HEK293T (cell line): ENCODE measurements around the gene ABHD14A.
"Not testable (repeated sequence)": the region's sequence is repeated elsewhere in the genome, so short reads cannot be mapped to it uniquely, and the experiment has no call there.

Experiments used
- CTCF ChIA-PET: fragments of 350-600 bp; formaldehyde crosslinking; extraction: SDS; loops from one replicate; lab custom pipeline; 2021; ENCODE audit warnings: antibody characterized with exemption, inconsistent platforms; lab: Yijun Ruan, JAX
- POLR2A ChIA-PET: fragments of 350-600 bp; formaldehyde crosslinking; extraction: SDS; loops from one replicate; lab custom pipeline; 2020; ENCODE audit warnings: antibody characterized with exemption, inconsistent platforms; lab: Yijun Ruan, JAX
- DNase-seq: peaks from one replicate; pipeline ENCODE4 v3.0.0; 2012; ENCODE audit warnings: mixed read lengths; ENCODE audit errors: extremely low spot score
- ARNT ChIP-seq: fragments of 450-650 bp; IDR thresholded peaks from 2 replicates; pipeline ENCODE4 v1.6.1; 2017; ENCODE audit warnings: mild to moderate bottlenecking
- BHLHE40 ChIP-seq: fragments of 450-650 bp; IDR thresholded peaks from 2 replicates; pipeline ENCODE4 v1.6.1; 2016; ENCODE audit warnings: mild to moderate bottlenecking, moderate library complexity, borderline replicate concordance
- CTBP1 ChIP-seq: fragments of 450-650 bp; IDR thresholded peaks from 2 replicates; pipeline ENCODE4 v1.6.1; 2016; ENCODE audit warnings: borderline replicate concordance
- ELF4 ChIP-seq: fragments of 450-650 bp; IDR thresholded peaks from 2 replicates; pipeline ENCODE4 v1.6.1; 2017; ENCODE audit warnings: antibody characterized with exemption
- FOXA1 ChIP-seq: fragments of 450-650 bp; IDR thresholded peaks from 2 replicates; pipeline ENCODE4 v1.6.1; 2016; ENCODE audit warnings: mild to moderate bottlenecking
- FOXK2 ChIP-seq: fragments of 450-650 bp; IDR thresholded peaks from 2 replicates; pipeline ENCODE4 v1.6.1; 2016; ENCODE audit warnings: mild to moderate bottlenecking
- FOXM1 ChIP-seq: fragments of 450-650 bp; IDR thresholded peaks from 2 replicates; pipeline ENCODE4 v1.6.1; 2017; ENCODE audit warnings: mild to moderate bottlenecking, borderline replicate concordance
- HDGF ChIP-seq: fragments of 450-650 bp; IDR thresholded peaks from 2 replicates; pipeline ENCODE4 v1.6.1; 2017; ENCODE audit warnings: antibody characterized with exemption, borderline replicate concordance
- L3MBTL2 ChIP-seq: fragments of 450-650 bp; conservative IDR thresholded peaks from 2 replicates; pipeline ENCODE4 v1.6.1; 2016; ENCODE audit warnings: mild to moderate bottlenecking
- LEF1 ChIP-seq: fragments of 450-650 bp; IDR thresholded peaks from 2 replicates; pipeline ENCODE4 v1.6.1; 2017; ENCODE audit warnings: mild to moderate bottlenecking, borderline replicate concordance
- NFRKB ChIP-seq: fragments of 450-650 bp; IDR thresholded peaks from 2 replicates; pipeline ENCODE4 v1.6.1; 2016; ENCODE audit warnings: mild to moderate bottlenecking, moderate library complexity
- SP1 ChIP-seq: fragments of 450-650 bp; IDR thresholded peaks from 2 replicates; pipeline ENCODE4 v1.6.1; 2017
- SUZ12 ChIP-seq: fragments of 450-650 bp; IDR thresholded peaks from 2 replicates; pipeline ENCODE4 v1.6.1; 2016; ENCODE audit warnings: mild to moderate bottlenecking
- TARDBP ChIP-seq: fragments of 450-650 bp; IDR thresholded peaks from 2 replicates; pipeline ENCODE4 v1.6.1; 2016
- ZNF384 ChIP-seq: fragments of 450-650 bp; IDR thresholded peaks from 2 replicates; pipeline ENCODE4 v1.6.1; 2016
- TF ChIP-seq, protein P1 (sequence below): fragments of 450-650 bp; IDR thresholded peaks from 2 replicates; pipeline ENCODE4 v1.6.1; 2016

Gene ABHD14A

DNA sequence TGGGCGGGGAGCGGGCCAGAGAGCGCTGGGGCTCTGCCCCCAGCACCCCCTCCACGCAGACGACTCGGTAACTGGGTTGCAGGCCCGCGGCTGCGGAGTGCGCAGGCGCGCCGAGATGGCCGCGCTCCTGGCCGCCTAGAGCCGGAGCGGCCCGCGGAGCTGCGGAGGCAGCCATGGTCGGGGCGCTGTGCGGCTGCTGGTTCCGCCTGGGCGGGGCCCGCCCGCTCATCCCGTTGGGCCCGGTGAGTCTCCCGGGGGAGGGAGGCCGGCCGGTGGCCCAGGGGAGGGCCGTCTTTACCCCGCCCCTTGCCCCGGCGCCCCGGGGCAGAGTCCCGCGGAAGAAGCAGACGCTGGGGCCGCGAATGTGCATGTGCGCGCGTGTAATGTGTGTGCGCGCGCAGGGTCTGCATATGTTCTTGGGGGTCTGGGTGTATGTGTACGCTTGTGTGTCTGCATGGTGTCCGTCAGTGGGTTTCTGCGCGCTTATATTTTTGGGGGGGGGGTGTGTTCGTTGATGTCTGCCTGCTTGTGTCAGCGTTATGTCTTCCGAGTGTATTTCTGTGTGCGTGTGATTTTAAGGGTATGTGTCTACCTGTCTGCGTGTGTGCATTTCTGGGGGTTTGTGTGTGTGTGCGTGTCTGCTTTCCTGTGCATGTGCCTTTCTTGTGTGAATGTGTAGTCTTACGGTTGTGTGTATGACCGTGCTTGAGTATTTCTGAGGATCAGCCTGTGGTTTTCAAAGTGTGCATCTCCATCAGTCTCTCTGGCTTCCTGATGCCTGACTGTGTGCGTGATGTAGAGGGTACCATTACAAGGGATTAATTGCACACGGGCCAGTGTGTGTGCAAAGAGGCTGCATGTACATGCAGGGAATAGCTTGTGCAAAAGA is at the start of gene ABHD14A:
TSS of gene ABHD14A (plus strand) at position 102 of the 889 bp plus-strand sequence. CDS start at position 174, 72 bp downstream.
- ChIA-PET POLR2A (interaction anchor here (0.6 to 4.2 kb wide), 10 partner anchors 8 to 269 kb away, joined by 3 to 52 read pairs (median 6); partner anchors contain the start of genes ACY1, PARP3, PCBP4 and RPL29), CTCF (interaction anchor here (2.4 to 4.5 kb wide), 2 partner anchors 8 to 33 kb away, joined by 14 to 21 read pairs; partner anchors contain the start of genes ACY1, PARP3 and RRP9)
- no peak for TF ChIP-seq ARNT
- DNase-seq: peak; percentile 82

DNA sequence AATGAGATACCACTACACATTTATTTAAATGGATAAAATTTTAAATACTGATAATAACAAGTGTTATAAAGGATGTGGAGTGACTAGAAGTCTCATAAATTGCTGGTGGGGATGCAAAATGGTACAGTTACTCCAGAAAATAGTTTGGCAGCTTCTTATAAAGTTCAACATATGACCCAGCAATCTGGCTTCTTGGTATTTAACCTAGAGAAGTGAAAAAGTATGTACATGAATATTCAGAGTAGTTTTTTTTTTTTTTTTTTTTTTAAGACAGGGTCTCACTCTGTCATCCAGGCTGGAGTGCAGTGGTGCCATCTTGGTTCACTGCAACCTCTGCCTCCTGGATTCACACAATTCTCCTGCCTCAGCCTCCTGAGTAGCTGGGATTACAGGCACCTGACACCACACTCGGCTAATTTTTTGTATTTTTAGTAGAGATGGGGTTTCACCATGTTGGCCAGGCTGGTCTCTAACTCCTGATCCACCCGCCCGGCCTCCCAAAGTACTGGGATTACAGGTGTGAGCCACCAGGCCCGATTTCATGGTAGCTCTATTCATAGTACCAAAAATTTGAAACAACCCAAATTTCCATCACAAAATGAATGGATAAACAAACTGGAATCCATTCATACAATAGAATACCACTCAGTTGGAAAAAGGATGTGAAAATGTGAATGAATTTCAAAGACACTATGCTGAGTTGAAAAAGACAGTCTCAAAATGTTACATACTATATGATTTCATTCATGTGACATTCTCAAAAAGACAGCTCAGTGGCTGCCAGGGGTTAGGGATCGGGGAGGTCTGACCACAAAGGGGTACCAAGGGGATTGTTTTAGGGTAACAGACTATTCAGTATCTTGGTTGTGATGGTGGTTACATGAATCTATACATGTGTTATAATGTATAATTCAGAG is 47.5 kb upstream of the ABHD14A start:
- DNase-seq: no peak
- ChIA-PET POLR2A (no interaction called here), CTCF (no interaction called here)
- TF ChIP-seq, protein P1, sequence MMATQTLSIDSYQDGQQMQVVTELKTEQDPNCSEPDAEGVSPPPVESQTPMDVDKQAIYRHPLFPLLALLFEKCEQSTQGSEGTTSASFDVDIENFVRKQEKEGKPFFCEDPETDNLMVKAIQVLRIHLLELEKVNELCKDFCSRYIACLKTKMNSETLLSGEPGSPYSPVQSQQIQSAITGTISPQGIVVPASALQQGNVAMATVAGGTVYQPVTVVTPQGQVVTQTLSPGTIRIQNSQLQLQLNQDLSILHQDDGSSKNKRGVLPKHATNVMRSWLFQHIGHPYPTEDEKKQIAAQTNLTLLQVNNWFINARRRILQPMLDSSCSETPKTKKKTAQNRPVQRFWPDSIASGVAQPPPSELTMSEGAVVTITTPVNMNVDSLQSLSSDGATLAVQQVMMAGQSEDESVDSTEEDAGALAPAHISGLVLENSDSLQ: no peak
- TF ChIP-seq SP1: no peak
- TF ChIP-seq FOXA1: no peak
- TF ChIP-seq HDGF: no peak
- no peak for TF ChIP-seq ARNT
- TF ChIP-seq TARDBP: no peak
- TF ChIP-seq L3MBTL2: no peak
- no peak for TF ChIP-seq ELF4
- TF ChIP-seq NFRKB: no peak
- no peak for TF ChIP-seq LEF1
- no peak for TF ChIP-seq CTBP1
- no peak for TF ChIP-seq SUZ12
- TF ChIP-seq ZNF384: no peak
- no peak for TF ChIP-seq FOXM1

DNA sequence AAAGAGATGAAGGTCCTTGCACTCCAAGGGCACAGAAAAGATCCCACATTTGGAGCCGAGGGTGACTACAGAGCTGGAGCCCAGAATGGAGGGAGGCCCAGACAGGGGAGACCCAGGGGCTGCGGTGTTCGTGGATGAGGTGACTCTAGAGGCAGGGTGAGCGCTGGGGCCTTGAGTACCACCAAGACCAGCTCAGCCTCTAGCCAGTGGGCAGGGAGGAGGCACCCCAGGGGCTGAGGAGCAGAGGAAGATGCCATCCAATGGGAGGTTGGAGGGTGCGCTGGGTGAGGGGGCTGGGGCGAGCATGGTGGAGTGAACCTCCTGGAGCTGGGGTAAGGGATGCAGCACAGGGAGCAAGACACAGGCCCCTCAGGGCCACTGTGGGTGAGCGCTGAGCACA is 46.4 kb upstream of the ABHD14A start:
- ChIA-PET POLR2A (no interaction called here), CTCF (no interaction called here)
- TF ChIP-seq FOXK2 (no peak), HDGF (no peak), L3MBTL2 (no peak), TARDBP (no peak), FOXM1 (no peak), FOXA1 (no peak), ELF4 (no peak), ZNF384 (no peak), SUZ12 (no peak), ARNT (no peak), CTBP1 (no peak), NFRKB (no peak), SP1 (no peak)
- TF ChIP-seq, protein P1: no peak
- no peak for DNase-seq

DNA sequence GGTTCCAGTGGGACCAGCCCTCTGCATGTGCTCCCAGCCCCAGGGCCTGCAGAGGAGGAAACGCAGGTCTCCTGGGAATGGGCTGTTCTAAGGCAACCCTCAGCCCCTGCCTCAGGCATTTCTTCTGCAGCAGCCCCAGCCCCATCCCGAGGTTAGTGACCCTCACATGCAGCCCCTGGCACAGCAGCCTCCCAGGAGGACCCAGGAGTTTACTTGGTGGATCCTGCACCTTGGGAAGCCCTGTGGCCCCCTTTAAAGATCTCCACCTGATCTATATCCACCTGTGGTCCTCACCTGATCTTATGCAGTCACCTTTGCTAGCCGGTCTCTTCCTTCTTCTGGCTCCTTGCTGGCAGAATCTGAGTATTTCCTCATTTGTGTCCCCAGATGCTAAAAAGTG is 45.9 kb upstream of the ABHD14A start:
- POLR2A ChIA-PET, DNase-seq, CTCF ChIA-PET: not testable (repeated sequence)

DNA sequence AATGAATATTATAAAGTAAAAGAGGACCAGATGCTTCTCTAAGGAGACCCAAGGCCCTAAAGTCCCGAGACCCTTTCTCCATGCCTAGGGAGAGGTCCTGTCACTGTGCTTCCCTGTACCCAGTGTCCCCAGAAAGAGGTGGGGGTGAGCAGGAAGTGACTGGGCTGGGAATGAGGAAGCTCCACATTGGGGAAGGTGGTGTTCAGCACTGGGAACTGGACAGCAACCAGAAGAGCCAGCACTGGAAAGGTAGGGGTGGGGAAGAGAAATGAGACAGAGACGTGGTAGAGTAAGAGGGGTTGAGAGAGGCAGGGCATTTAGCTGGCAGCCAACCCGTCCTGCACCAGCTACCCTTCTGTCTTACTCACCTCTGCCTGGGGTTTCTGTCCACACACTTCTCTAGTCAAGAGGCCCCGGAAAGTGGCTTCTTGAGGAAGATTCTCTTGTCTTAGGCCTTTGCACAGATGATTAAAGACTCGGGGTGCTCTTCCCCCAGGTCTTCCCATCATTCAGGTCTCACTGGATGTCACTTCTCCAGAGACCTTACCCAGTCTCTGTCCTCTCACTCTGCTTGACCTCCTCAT is 45.4 kb upstream of the ABHD14A start:
- ChIA-PET CTCF (no interaction called here), POLR2A (no interaction called here)
- DNase-seq: no peak
- TF ChIP-seq ARNT (no peak), CTBP1 (no peak), ELF4 (no peak), FOXK2 (no peak), TARDBP (no peak), FOXA1 (no peak), SP1 (no peak), BHLHE40 (no peak), NFRKB (no peak), SUZ12 (no peak), ZNF384 (no peak), HDGF (no peak), FOXM1 (no peak), L3MBTL2 (no peak), LEF1 (no peak)
- TF ChIP-seq, protein P1: no peak
